ENCODE measurements around the gene HSBP1. TPM values are rescaled to one million over a fixed set of nuclear protein-coding genes. Genes with fewer than 3 reads are reported as not detected.

HSBP1 gene
- total and polyA plus RNA-seq, 2 of the 4 experiments (the other 2 are of a cell fraction), result 8.8 to 65.2 TPM

DNA sequence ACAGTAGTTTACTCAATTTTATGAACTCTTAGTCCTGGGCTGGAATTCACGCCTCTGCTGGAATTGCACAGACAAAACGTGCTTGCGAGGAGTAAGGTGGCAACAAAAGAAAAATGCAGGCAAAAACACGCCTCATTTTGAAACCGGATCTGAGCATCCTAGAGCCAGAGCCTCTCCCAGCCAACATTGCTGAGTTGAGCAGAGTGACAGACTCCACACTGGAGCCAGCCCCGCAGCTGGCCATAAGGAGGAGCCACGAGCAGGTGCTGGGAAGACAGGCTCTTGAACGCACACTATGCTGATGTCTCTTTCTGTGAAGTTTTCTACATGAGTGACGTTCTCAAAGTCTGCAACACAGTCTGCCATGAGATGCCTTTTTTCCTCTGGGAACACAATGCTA is 14.6 kb upstream of the HSBP1 start:
- ChIA-PET POLR2A (ENCODE audit: unreplicated experiment) (no interaction called here), CTCF (no interaction called here)
- TF ChIP-seq NFE2L2 (IDR thresholded peaks at IDR 0.05; ENCODE audit: low read depth, low read length) (no peak), RFX5 (IDR thresholded peaks at IDR 0.05; ENCODE audit: low read depth, low read length) (no peak), BHLHE40 (IDR thresholded peaks at IDR 0.05; ENCODE audit: low read depth, low read length) (no peak), SMC3 (IDR thresholded peaks at IDR 0.05; ENCODE audit: low read depth, low read length) (no peak)
- no peaks in the 10 kb centered on the region for H3K79me1 ChIP-seq (ENCODE audit: low read depth in 1 of 2, low read length in 2 of 2)
- H4K20me1 ChIP-seq (ENCODE audit: insufficient read depth, low read length), result no peaks in the 10 kb centered on the region
- dilution Hi-C loops (cut with HindIII; ENCODE audit: low sequenced_read_pairs, unreplicated experiment) (no loop called here), in situ Hi-C loops (cut with MboI; ENCODE audit: low sequenced_read_pairs) (no loop called here), intact Hi-C loops (cut with micrococcal nuclease) (no loop called here)
- no peaks in the 10 kb centered on the region for H3K9me3 ChIP-seq (ENCODE audit: control insufficient read depth, insufficient read depth, low read length)
- H2BK5ac ChIP-seq (ENCODE audit: low read depth, low read length, poor library complexity, severe bottlenecking), result no peak overlapping the region
- H3K4me3 ChIP-seq (ENCODE audit: insufficient read depth, low read depth, low read length), result no peak overlapping the region
- H3K23ac ChIP-seq (ENCODE audit: low read depth, low read length), result no peak overlapping the region
- H3K9me1 ChIP-seq (ENCODE audit: insufficient read depth, low read length), result no peaks in the 10 kb centered on the region
- H2AK9ac ChIP-seq (replicated peaks; ENCODE audit: low read depth, low read length, poor library complexity), result no peak overlapping the region
- no peak overlapping the region for H2AK5ac ChIP-seq (ENCODE audit: low read depth, low read length)
- no peak overlapping the region for H3K56ac ChIP-seq (ENCODE audit: extremely low read depth, insufficient read depth, low read length)
- no peak overlapping the region for H2BK20ac ChIP-seq (ENCODE audit: low read depth, low read length)
- H2BK15ac ChIP-seq (ENCODE audit: low read depth, low read length), result no peak overlapping the region
- no peak overlapping the region for H3K4me2 ChIP-seq (ENCODE audit: low read depth, low read length)
- H3K27me3 ChIP-seq (ENCODE audit: control insufficient read depth, insufficient read depth, low read length), result no peaks in the 10 kb centered on the region
- no peak overlapping the region for H3K4ac ChIP-seq (ENCODE audit: low read depth, low read length)
- H3K4me1 ChIP-seq (ENCODE audit: control insufficient read depth, insufficient read depth, low read length), result no peaks in the 10 kb centered on the region
- H3K36me3 ChIP-seq (ENCODE audit: control insufficient read depth, insufficient read depth, low read length), result no peaks in the 10 kb centered on the region
- no peak overlapping the region for H2AFZ ChIP-seq (replicated peaks; ENCODE audit: low read length, poor library complexity)
- no peak overlapping the region for H3K27ac ChIP-seq (ENCODE audit: insufficient read depth, low read length)
- no peak overlapping the region for H4K91ac ChIP-seq (ENCODE audit: insufficient read depth, low read depth, low read length)
- H4K5ac ChIP-seq (ENCODE audit: low read depth, low read length), result no peak overlapping the region
- 41% methylated on average over 3 of the region's 9 CpGs; no CpG with 5 or more reads in 1 of the 2 experiments for WGBS, 2 experiments (ENCODE audit: extremely low coverage in 2 of 2, insufficient read length in 1 of 2)
- H3K18ac ChIP-seq (ENCODE audit: low read depth, low read length), result no peak overlapping the region
- no peak overlapping the region for H4K8ac ChIP-seq (ENCODE audit: low read depth in 2 of 2, low read length in 2 of 2)
- DNase-seq, result no peak
- ATAC-seq (ENCODE audit: low read depth), result no peak
- BruUV-seq (replicated peaks), result no TSS peak
- no peak overlapping the region for H3K9ac ChIP-seq (ENCODE audit: low read depth, low read length)
- H2BK120ac ChIP-seq (ENCODE audit: low read depth, low read length), result no peak overlapping the region
- H3K14ac ChIP-seq (replicated peaks; ENCODE audit: low read depth, low read length), result no peak overlapping the region
